Measurements from ENCODE around the gene PHLDA1. TPM values are rescaled to one million over a fixed set of nuclear protein-coding genes. Genes with fewer than 3 reads are reported as not detected.

Gene PHLDA1
- polyA plus RNA-seq, 1 donor (not counting 4 experiments of a cell fraction or from before 2014, with no cell fraction given), result 144 TPM

DNA sequence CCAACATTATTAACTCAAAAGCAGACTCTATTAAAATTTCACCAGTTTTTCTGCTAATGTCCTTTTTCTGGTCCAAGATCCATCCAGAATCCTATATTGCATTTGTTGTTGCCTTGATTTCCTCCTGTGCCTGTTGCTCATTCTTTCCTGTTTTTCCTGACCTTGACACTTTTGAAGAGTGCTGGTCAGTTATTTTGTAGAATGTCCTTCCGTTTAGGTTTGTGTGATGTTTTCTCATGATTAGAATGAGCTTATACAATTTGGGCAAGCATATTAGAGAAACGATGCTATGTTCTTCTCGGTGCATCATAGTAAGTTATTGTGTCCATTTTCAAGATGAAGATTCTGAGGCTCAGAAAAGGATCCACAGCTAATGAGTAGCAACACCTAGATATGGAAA lies 33.9 kb downstream of the PHLDA1 start:
- no peak overlapping the region for H3K4me3 ChIP-seq (ENCODE audit: control insufficient read depth in 2 of 3, extremely low read depth in 1 of 3, insufficient read depth in 2 of 3, low read depth in 1 of 3, low read length in 3 of 3)
- H3K4me2 ChIP-seq (ENCODE audit: control insufficient read depth, extremely low read depth, insufficient read depth, low read depth, low read length), result no peak overlapping the region
- dilution Hi-C loops (cut with MboI; ENCODE audit: extremely low pct_ligation_motif_present, low sequenced_read_pairs), result no loop called here
- H3K36me3 ChIP-seq (ENCODE audit: control insufficient read depth in 2 of 2, extremely low read depth in 1 of 2, insufficient read depth in 2 of 2, low read length in 2 of 2), result no peaks in the 10 kb centered on the region
- FAIRE-seq, result peak; percentile 59
- H2AFZ ChIP-seq (ENCODE audit: control insufficient read depth, low read length), result no peak overlapping the region
- TF ChIP-seq, protein P1, sequence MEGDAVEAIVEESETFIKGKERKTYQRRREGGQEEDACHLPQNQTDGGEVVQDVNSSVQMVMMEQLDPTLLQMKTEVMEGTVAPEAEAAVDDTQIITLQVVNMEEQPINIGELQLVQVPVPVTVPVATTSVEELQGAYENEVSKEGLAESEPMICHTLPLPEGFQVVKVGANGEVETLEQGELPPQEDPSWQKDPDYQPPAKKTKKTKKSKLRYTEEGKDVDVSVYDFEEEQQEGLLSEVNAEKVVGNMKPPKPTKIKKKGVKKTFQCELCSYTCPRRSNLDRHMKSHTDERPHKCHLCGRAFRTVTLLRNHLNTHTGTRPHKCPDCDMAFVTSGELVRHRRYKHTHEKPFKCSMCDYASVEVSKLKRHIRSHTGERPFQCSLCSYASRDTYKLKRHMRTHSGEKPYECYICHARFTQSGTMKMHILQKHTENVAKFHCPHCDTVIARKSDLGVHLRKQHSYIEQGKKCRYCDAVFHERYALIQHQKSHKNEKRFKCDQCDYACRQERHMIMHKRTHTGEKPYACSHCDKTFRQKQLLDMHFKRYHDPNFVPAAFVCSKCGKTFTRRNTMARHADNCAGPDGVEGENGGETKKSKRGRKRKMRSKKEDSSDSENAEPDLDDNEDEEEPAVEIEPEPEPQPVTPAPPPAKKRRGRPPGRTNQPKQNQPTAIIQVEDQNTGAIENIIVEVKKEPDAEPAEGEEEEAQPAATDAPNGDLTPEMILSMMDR (optimal IDR thresholded peaks at IDR 0.05 in 1 of 3, IDR thresholded peaks at IDR 0.05 in 1 of 3, conservative IDR thresholded peaks at IDR 0.05 in 1 of 3; ENCODE audit: extremely low read depth in 1 of 3, insufficient read depth in 2 of 3, low read length in 3 of 3), result no peak
- no peak for TF ChIP-seq EZH2 (IDR thresholded peaks at IDR 0.05; ENCODE audit: low read length)
- H3K9ac ChIP-seq (ENCODE audit: control insufficient read depth, extremely low read depth, insufficient read depth, low read length), result no peak overlapping the region
- no peak for DNase-seq (ENCODE audit: low read depth, low spot score)
- H4K20me1 ChIP-seq (ENCODE audit: control insufficient read depth, extremely low read depth, insufficient read depth, low read length), result no peaks in the 10 kb centered on the region
- H3K27ac ChIP-seq (ENCODE audit: control insufficient read depth, insufficient read depth, low read length), result no peak overlapping the region
- H3K9me1 ChIP-seq (ENCODE audit: control insufficient read depth, extremely low read depth, insufficient read depth, low read length), result no peaks in the 10 kb centered on the region
- H3K27me3 ChIP-seq (ENCODE audit: control insufficient read depth, extremely low read depth, insufficient read depth, low read length), result no peaks in the 10 kb centered on the region
- H3K79me2 ChIP-seq (ENCODE audit: control insufficient read depth, insufficient read depth, low read length), result no peaks in the 10 kb centered on the region
- no peaks in the 10 kb centered on the region for H3K9me3 ChIP-seq (ENCODE audit: control insufficient read depth, low read depth, low read length)
- peaks cover 55% of the 10 kb centered on the region for H3K4me1 ChIP-seq (ENCODE audit: control insufficient read depth, extremely low read depth, insufficient read depth, low read length)

GRCh38 chr12:75996861-75997447 lies 34.6 kb downstream of the PHLDA1 start:
- peaks cover 55% of the 10 kb centered on the region for H3K4me1 ChIP-seq (ENCODE audit: control insufficient read depth, extremely low read depth, insufficient read depth, low read length)

More at GRCh38 chr12:75996861-75997447, 34.6 kb downstream of the PHLDA1 start:
- H4K20me1 ChIP-seq (ENCODE audit: control insufficient read depth, extremely low read depth, insufficient read depth, low read length), result no peaks in the 10 kb centered on the region
- H3K9me3 ChIP-seq (ENCODE audit: control insufficient read depth, low read depth, low read length), result no peaks in the 10 kb centered on the region
- no peaks in the 10 kb centered on the region for H3K9me1 ChIP-seq (ENCODE audit: control insufficient read depth, extremely low read depth, insufficient read depth, low read length)
- H3K4me2 ChIP-seq (ENCODE audit: control insufficient read depth, extremely low read depth, insufficient read depth, low read depth, low read length), result peak overlapping the region; percentile 47
- no peak overlapping the region for H3K4me3 ChIP-seq (ENCODE audit: control insufficient read depth in 2 of 3, extremely low read depth in 1 of 3, insufficient read depth in 2 of 3, low read depth in 1 of 3, low read length in 3 of 3)
- no peaks in the 10 kb centered on the region for H3K79me2 ChIP-seq (ENCODE audit: control insufficient read depth, insufficient read depth, low read length)
- peak; percentile 78 for FAIRE-seq
- no peaks in the 10 kb centered on the region for H3K27me3 ChIP-seq (ENCODE audit: control insufficient read depth, extremely low read depth, insufficient read depth, low read length)
- H3K36me3 ChIP-seq (ENCODE audit: control insufficient read depth in 2 of 2, extremely low read depth in 1 of 2, insufficient read depth in 2 of 2, low read length in 2 of 2), result no peaks in the 10 kb centered on the region
- H2AFZ ChIP-seq (ENCODE audit: control insufficient read depth, low read length), result no peak overlapping the region
- H3K9ac ChIP-seq (ENCODE audit: control insufficient read depth, extremely low read depth, insufficient read depth, low read length), result no peak overlapping the region
- H3K27ac ChIP-seq (ENCODE audit: control insufficient read depth, insufficient read depth, low read length), result peak overlapping the region; percentile 57
- dilution Hi-C loops (cut with MboI; ENCODE audit: extremely low pct_ligation_motif_present, low sequenced_read_pairs), result no loop called here
- TF ChIP-seq, protein P1 (optimal IDR thresholded peaks at IDR 0.05 in 1 of 3, IDR thresholded peaks at IDR 0.05 in 1 of 3, conservative IDR thresholded peaks at IDR 0.05 in 1 of 3; ENCODE audit: extremely low read depth in 1 of 3, insufficient read depth in 2 of 3, low read length in 3 of 3), result no peak
- TF ChIP-seq EZH2 (IDR thresholded peaks at IDR 0.05; ENCODE audit: low read length), result no peak
- DNase-seq (ENCODE audit: low read depth, low spot score), result no peak

Data from keratinocyte (primary cell).